HG02973 (cell line): ENCODE measurements around the gene BMF.
"Not testable (repeated sequence)": the region's sequence is repeated elsewhere in the genome, so short reads cannot be mapped to it uniquely, and the experiment has no call there.

Source experiments
- ATAC-seq: cut with Tn5 transposase; IDR thresholded peaks from one replicate; pipeline ENCODE4 v1.9.1; 2021; ENCODE audit warnings: moderate library complexity; ENCODE audit not compliant: unreplicated experiment

BMF gene

DNA sequence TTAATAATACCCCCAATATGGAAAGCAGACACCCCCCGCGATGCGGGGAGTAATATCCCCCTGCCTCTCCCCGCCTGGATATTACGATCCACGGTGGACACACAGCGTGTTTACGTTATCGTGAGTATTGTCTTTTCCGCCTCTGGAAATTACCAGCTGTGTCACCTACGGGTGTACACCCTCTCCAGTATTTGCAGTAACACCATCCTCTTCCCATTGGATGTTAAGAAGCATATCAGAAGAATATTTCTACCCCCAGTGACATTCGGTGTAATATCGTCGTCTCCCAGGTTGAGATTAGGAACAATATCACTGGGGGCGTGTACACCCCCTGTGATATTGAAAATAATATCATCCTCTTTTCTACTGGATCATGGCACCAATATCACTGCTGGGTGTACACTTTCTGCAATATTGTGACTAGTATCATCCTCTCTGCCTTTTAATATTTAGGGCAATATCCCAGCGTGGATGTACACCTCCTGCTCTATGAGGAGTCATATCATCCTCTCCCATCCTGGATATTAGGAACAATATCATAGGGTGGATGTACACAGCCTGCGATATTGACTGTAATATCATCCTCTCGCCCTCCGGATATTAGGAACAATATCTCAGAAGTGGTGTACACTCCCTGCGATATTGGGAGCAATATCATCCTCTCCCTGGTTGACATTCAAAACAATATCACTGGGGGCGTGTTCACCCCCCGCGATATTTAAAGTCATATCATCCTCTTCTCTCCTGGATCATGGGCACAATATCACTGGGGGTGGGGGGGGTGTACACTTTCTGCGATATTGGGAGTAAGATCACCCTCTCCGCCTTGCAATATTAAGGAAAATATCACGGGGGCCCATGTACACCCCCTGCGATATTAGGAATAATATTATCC, 20.3 kb upstream of the BMF start:
- ATAC-seq: no peak

DNA sequence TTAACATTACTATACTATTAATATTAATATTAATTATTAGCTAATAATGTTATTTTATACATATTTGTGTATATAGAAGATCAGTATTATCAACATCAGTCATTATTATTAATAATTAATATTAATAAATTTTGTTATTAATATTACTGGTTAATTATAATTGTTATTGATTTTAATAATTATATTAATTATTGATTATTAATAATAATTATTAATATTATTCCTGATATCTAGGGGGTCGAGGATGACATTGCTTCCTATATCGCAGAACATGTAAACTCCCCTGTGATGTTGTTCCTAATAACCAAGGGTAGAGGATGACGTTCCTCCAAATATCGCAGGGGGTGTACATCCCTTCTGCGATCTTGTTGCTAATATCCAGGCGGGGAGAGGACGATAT, 17.3 kb upstream of the BMF start:
- no peak for ATAC-seq

DNA sequence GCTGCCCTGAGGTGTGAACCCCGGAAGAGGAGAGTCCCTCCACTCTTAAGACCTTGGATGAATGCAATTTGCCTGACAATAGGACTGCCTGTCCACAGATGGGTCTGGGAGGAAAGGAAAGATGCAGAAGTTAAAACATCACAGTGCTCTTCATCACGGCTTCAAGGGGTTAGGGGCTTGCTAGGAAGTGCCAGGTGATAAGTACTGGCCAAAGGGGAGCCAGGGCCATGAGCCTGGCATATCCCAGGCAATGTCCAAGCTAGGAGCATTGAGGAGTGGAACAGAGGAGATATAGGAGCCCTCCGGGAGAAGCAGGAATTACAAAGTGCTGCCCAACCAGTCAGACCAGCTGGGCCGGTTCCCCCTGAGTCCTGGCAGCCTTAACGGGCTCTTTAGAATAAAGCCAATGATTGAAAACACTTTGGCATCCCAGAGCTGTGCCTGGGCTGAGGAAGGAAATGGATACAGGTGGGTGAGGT, 16.2 kb upstream of the BMF start:
- ATAC-seq: not testable (repeated sequence)

DNA sequence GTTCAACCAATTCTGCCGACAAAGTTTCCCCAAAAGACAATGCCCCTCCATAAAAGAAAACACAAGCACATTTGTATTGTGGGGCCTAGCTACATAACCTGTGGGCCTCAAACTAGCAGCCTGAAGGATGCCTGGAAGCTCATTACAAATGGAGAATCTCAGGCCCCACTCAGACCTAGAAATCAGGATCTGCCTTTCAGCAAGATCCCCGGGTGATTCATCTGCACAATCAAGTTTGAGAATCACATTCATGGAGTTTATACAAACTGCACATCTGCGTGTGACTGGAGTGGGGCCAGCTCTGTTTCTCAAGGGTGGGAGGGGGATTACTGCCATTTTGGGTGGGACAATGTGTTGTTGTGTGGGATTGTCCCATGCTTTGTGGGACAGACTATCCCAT, 15.7 kb upstream of the BMF start:
- ATAC-seq: not testable (repeated sequence)

DNA sequence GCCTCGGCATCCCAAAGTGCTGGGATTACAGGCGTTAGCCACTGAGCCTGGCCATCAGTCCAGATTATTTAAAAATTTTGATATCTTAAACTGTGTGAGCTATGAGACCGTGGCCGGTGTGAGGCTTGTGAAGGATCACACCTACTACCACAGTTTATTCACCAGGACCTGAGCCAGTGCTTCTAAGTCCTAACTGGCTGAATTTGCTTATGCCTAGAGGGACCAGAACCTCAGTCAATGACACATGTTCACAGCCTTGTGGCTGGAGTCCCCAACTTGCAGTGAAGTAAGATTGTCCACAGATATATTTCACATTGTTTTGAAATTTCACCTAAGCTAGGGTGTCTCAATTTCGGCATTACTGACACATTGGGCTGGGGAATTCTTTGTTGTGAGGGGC, 15.2 kb upstream of the BMF start:
- not testable (repeated sequence) for ATAC-seq

DNA sequence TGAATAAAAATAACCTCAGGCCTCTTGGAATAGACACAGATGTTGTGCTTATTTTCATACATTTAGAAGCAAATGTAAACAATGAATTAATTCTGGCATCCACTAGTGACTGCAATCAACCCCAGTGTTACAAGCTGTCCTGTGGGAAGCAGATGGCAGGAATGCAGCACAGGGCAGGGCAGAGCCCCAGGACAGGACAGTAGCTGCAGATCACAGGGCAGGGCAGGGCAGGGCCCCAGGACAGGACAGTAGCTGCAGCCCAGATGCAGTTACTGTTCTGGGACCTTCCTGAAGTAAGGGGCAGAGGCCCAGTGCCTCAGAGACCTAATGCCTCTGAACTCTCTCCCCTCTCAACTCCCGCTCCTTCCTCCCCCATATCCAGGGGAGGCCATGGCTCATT, 14.3 kb upstream of the BMF start:
- ATAC-seq: not testable (repeated sequence)

DNA sequence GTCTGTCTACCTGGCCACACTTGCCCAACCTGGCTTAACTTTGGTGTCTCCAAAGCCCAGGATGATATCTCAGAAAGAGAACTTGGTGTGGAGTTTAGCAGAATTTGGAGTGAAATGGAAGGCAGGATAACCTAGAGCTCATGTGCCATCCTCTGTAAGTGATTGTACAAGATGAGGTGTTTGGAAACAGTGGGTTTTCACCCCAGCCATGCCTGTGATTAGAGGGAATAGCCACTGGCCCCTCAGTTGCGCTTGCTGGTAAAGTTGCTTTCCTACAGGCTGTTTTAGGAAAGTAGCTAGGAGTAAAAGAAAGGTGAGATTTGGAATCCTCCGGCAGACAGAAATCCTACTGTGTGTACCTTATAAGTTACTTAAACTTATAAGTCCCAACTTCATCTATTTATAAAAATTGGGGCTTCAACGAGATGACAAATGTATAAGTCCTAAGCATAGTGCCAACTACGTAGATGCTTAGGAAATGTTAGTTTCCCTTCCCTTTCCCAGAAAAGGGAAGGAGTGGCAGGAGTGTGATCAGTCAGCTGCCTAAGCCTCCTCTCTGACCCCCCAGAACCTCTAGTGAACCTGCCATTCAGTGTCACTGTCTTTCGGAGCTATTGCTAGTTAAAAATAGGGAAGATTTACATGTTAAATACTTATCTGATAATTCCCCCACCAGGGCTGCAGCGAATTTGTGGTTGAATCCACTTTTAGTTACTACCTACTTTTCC, 13.4 kb upstream of the BMF start:
- no peak for ATAC-seq

DNA sequence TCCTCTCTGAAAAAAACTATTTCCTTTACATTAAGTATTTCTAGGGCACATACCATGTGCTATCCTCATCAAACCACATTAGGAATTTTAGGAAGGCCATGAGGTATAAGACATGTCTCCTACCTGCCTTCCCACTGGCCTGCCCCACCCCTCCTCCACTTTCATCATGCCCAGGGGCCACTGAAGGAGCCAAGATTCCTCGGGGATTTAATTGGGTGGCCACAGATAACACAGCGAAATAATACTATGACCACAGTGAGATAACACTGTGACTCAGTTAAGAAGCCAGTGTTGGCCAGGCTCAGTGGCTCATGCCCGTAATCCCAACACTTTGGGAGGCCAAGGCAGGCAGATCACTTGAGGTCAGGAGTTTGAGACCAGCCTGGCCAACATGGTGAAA, 9.8 kb upstream of the BMF start:
- no peak for ATAC-seq

DNA sequence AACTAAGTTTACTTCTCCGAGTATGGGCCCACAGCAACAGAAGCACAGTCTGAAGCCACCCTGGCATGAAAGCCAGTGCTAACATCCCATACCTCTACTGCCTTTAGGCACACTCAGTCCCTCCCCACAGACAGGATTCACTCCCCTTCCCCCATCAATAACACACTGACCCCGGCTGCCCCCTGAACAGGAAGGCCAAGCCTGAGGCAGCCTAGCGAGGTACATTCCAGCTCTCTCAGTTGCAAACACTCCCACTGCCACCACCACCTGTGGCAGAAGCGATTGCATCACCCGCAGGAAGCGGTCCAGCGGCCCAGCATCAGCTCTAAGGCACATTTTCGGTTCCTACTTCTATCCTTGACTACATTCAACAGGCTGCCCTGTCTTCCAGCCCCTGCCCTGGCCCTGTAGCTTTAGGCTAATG, 7.0 kb upstream of the BMF start:
- peak; percentile 89 for ATAC-seq

DNA sequence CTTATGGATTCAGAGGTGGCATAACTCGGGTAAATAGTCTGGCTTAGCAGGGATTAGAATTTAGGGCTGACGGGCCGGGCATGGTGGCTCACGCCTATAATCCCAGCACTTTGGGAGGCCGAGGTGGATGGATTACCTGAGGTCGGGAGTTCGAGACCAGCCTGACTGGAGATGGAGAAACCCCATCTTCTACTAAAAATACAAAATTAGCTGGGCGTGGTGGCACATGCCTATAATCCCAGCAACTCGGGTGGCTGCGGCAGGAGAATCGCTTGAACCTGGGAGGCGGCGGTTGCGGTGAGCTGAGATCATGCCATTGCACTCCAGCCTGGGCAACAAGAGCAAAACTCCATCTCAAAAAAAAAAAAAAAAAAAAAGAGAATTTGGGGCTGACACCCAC, 6.4 kb upstream of the BMF start:
- ATAC-seq: not testable (repeated sequence)

DNA sequence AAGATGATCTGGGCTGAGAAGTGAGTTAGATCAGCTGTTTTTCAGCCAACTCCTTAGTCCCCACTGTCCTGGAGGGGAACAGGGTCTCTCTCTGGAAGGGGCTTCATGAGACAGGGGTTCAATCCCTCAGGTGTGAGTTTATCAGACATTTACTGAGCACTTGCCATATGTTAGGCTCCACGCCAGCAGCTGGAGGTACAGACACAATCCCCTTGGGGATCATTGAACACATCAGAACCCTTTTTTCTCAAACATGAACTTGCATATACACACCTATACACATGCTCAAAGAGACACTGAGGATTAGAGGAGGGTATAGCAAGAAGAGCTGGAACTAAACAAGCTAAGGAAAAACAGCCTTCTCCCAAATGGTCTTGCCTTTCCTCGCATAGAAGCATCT, 5.5 kb upstream of the BMF start:
- no peak for ATAC-seq

DNA sequence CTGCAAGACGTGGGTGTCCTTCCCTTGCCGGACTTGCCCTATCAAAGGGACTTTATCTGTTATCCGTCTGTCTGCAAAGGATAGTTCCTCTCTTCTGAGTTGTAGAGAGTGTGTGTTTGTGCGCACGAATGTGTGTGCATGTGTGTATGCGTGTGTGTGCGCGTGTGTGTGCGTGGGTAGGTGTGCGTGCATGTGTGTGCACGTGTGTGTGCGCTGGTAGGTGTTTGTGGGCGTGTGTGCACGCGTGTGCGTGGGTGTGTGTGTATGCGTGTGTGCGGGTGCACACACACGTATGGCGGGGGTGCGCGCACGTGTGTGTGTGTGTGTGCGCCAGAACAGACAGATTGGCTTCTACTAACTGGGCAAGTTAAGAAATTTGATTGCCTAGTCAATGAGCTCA, 4.1 kb upstream of the BMF start:
- ATAC-seq: no peak

DNA sequence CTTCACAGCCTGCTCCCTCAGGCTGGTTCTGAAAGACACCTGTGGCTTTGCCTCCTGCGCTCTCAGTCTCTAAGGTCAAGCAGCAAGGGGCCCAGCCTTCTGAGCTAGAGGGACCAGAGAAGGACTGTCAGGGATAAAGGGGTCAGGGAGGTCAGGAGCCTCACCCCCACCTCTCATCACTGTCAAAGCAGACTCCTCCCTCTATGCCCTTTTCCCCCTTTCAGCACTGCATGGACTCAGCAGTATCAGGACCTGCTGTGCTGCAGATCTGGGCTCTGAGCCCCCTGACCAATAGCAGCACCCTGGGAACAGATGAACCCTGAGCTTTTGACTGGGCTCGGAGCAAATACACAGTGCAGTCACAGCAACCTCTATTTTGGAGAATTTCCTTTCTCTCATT, 3.2 kb upstream of the BMF start:
- ATAC-seq: no peak

DNA sequence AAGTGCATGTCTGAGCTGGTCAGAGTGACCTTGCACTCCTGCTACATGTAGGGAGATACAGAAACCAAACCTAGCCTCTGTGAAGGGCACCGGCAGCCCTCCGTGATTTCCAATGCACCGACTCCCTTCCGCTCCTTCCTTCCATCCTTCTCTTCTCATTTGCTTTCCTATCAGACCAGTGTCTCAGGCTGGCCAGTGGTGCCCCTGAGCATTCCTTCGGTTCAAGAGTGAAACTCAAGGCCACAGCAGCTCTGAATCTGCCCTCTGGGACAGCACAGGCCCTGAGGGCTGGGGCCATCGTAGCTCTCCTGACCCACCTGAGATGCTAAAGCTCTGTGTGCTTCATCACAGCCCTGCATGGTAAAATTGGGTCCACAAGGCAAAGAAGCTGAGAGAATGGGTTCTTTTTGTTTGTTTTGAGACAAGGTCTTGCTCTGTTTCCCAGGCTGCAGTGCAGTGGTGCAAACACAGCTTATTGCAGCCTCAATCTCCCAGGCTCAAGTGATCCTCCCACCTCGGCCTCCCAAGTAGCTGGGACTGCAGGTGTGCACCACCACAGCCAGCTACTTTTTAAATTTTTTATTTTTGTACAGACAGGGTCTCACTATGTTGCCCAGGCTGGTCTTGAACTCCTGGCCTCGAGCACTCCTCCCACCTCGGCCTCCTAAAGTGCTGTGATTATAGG, 2.3 kb upstream of the BMF start:
- ATAC-seq: no peak

DNA sequence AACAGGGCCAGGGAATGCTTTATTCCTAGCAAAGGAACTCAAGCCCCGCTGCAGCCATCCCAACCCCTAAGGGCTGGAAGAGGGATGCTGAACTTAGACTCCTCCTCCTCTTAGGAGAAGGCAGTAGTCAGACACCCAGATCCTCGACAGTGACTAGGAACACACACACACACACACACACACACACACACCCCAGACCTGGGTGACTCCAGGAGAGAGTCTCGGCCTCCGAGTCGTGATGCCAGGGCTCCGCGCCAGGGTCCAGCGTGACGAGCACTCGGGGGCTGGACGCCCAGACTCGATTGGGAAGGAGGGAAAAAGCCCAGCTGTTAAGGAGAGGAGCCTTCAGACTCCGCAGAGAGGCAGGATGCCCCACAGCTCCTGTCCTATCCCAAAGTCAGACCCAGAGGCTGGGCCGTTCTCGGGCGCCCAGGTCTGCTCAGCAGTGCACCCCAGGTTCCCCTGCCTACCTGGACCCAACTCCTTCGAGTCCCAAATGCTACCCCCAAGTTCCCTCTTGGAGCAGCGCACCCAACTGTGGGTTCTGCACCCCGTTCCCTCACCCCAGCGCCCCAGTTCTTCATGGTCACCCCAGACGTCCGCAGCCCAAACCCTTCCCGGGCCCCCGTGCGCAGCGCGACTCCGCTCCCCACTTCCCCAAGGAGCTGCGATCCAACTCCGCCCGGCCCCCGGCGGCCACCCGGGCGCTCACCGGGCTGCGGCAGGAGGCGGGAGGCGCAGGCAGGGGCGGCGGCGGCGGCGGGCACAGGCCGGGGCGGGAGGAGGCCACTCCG, 421 bp downstream of the BMF start:
- no peak for ATAC-seq

DNA sequence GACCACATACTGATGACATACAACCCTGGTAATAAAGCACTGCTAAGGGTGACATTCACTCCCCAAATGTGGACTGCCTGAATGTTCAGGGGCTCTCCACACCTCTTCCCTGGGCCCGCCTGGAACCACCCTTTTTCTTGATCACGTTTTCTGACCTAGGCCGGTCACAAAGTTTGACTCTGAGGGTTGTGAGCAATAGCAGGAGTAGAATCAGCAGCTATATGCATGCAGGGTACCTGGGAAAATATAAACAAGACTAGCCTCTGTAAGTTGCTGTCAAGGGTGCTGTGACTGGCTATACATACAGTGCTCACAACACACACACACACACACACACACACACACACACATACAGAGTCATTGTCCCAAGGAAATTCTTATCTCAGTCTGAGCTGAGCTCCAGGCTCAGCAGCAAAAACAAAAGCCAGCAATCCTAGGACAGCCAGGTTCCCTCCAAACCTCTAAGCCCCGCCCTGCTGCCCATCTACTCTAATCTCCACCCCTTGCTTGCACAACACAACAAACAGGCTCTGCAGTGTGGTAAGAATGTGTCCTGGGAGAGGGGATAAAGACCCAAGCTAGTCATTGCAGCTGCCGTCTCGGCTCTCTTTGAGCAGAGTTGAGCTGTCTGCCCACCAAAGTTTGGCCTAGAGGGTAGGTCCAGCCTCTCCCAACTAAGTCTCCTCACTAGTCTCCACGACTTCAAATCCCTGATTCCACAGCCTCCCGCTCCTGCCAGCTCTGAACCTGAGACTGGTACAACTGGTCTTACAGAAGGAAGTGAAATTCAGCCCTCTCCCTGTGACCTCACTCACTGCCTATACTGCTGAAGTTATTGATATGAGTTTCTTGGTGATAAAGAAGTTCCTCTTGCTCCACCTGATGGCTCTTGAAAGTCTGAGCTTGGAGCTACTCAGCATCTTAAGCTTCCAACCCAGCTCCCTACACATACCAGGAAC, 2.2 kb downstream of the BMF start:
- ATAC-seq: peak; percentile 25

DNA sequence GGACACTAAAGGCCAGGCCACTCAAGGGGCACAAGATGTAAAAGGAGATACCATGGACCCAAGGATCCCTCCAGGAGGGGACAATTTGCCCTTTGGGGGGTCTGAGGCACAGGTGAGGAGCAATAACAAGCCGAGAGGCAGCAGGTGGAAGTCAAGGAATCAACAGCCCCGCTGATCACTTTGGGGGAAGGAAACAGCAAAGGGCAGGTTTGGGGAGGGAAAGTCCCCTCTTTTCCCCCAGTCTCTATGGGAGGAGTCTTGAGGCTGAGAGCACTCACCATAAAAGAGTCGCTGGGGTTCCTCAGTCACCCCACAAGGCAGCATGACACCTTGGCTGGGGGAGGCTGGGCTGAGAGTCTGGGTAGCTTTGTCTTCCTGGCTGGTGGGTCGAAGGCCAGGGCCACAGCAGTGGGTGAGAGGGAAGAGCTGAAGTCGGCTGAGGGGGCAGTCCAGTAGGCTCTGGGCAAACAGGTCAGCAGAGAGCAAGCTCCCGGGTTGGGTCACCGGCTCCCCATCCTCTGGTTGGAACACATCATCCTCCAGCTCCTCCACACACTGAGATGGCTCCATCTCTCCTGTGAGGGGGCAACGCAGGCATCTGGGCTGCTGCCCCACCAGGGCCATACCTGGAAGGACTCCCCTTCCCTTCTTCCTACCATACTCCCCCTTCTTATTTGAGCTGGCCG, 3.0 kb downstream of the BMF start:
- no peak for ATAC-seq

DNA sequence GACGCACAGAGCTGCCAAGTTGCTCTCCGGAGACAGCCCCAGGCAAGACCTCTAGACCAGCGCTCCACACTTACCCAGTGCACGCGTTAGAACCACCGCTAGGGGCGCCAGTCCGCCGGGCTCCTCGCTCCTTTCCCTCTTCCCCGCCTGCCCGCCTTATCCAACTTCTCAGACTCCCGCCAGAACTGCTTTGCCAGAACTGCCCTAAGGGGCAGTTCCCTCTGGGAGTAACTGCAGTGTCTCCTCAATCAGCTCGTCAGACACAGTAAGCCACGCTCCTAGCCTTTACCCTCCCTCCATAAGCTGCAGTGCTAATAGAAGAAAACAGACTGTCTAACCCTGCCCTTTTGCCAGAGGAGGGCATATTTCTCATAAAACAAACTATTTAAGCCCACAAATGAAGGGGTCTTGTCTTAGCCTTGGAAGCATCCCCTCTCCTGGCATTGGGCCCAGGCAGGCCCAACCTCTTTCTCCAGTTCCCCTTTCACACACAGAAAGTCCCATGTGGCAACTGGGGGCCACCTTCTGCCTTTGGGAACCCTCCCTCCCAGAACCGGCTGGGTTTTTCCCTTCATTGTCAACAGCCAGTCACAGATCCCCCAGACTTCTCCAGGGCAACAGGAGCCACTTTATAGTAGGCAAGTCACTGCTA, 3.7 kb downstream of the BMF start:
- peak; percentile 17 for ATAC-seq
